HL-60/S4 treated with phorbol 12-myristate 13-acetate at 8.2 ng/mL for 4 days and 3 days (cell line): Measurements from ENCODE around the gene CLMP.
"Not testable (repeated sequence)": the region's sequence is repeated elsewhere in the genome, so short reads cannot be mapped to it uniquely, and the experiment has no call there.

ENCODE experiments used
- in situ Hi-C: fragments of 300-500 bp; cut with MboI; formaldehyde crosslinking; loops from 2 replicates; pipeline ENCODE4 v1.15.0; 2022; ENCODE audit warnings: low sequenced_read_pairs

CLMP gene

GRCh38 chr11:123139206-123139605, 55.8 kb downstream of the CLMP start:
- in situ Hi-C loops: no loop called here

- in situ Hi-C loops: no loop called here
Observed at GRCh38 chr11:123137431-123138224, 57.4 kb downstream of the CLMP start.

- in situ Hi-C loops: no loop called here
Observed at GRCh38 chr11:123135863-123136446, 59.1 kb downstream of the CLMP start.

- in situ Hi-C loops: no loop called here
Observed at GRCh38 chr11:123132881-123133280, 62.2 kb downstream of the CLMP start.

- in situ Hi-C loops: not testable (repeated sequence)
Observed at GRCh38 chr11:123132034-123132766, 62.8 kb downstream of the CLMP start.

- in situ Hi-C loops: no loop called here
Observed at GRCh38 chr11:123129920-123130319, 65.1 kb downstream of the CLMP start.

GRCh38 chr11:123125169-123125568, 69.9 kb downstream of the CLMP start:
- in situ Hi-C loops: no loop called here

GRCh38 chr11:123122852-123123251, 72.2 kb downstream of the CLMP start:
- in situ Hi-C loops: no loop called here

- in situ Hi-C loops: no loop called here
Observed at GRCh38 chr11:123122341-123122740, 72.7 kb downstream of the CLMP start.

GRCh38 chr11:123116486-123116885, 78.6 kb downstream of the CLMP start:
- in situ Hi-C loops: no loop called here

- in situ Hi-C loops: no loop called here
Observed at GRCh38 chr11:123111465-123111864, 83.6 kb downstream of the CLMP start.

GRCh38 chr11:123110397-123110796, 84.7 kb downstream of the CLMP start:
- in situ Hi-C loops: no loop called here

- in situ Hi-C loops: no loop called here
Observed at GRCh38 chr11:123107945-123108495, 87.0 kb downstream of the CLMP start.

- in situ Hi-C loops: no loop called here
Observed at GRCh38 chr11:123104697-123105096, 90.4 kb downstream of the CLMP start.

- in situ Hi-C loops: no loop called here
Observed at GRCh38 chr11:123103326-123103980, 91.6 kb downstream of the CLMP start.

GRCh38 chr11:123100379-123101085, 94.5 kb downstream of the CLMP start:
- in situ Hi-C loops: no loop called here

- in situ Hi-C loops: no loop called here
Observed at GRCh38 chr11:123098990-123099389, 96.1 kb downstream of the CLMP start.

GRCh38 chr11:123093739-123094138, 101.3 kb downstream of the CLMP start:
- in situ Hi-C loops: no loop called here

GRCh38 chr11:123091506-123091905, 103.5 kb downstream of the CLMP start:
- in situ Hi-C loops: no loop called here

- in situ Hi-C loops: not testable (repeated sequence)
Observed at GRCh38 chr11:123090168-123090567, 104.9 kb downstream of the CLMP start.
